ENCODE data around the gene IFFO2. TPM values are rescaled to one million over a fixed set of nuclear protein-coding genes. Genes with fewer than 3 reads are reported as not detected.

IFFO2 gene
- total RNA-seq, 1 experiment from 2014 or later, result 18.7 TPM

GRCh38 chr1:18917071-18917799 is 39.2 kb downstream of the IFFO2 start:
- Histone ChIP-seq H3K4me3 (ENCODE audit: low read depth, low read length) (no peak overlapping the region), H3K4me1 (peaks cover 1% of the 10 kb centered on the region; the same call in 1 of the 2 replicates), H3K36me3 (ENCODE audit: control insufficient read depth, insufficient read depth, low read length) (no peaks in the 10 kb centered on the region), H3K27me3 (replicated peaks; ENCODE audit: control insufficient read depth, insufficient read depth, low read length) (no peaks in the 10 kb centered on the region), H3K9me3 (no peaks in the 10 kb centered on the region)
- TF ChIP-seq, protein P1, sequence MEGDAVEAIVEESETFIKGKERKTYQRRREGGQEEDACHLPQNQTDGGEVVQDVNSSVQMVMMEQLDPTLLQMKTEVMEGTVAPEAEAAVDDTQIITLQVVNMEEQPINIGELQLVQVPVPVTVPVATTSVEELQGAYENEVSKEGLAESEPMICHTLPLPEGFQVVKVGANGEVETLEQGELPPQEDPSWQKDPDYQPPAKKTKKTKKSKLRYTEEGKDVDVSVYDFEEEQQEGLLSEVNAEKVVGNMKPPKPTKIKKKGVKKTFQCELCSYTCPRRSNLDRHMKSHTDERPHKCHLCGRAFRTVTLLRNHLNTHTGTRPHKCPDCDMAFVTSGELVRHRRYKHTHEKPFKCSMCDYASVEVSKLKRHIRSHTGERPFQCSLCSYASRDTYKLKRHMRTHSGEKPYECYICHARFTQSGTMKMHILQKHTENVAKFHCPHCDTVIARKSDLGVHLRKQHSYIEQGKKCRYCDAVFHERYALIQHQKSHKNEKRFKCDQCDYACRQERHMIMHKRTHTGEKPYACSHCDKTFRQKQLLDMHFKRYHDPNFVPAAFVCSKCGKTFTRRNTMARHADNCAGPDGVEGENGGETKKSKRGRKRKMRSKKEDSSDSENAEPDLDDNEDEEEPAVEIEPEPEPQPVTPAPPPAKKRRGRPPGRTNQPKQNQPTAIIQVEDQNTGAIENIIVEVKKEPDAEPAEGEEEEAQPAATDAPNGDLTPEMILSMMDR (IDR thresholded peaks at IDR 0.05; ENCODE audit: insufficient read depth in 1 of 2, low read depth in 1 of 2, low read length in 1 of 2, severe bottlenecking in 1 of 2, unreplicated experiment in 1 of 2), result no peak
- Mint-ChIP-seq H3K27me3 (ENCODE audit: insufficient read depth, unreplicated experiment) (no peaks in the 10 kb centered on the region), H3K36me3 (ENCODE audit: insufficient read depth, unreplicated experiment) (peaks cover 27% of the 10 kb centered on the region), H3K27ac (ENCODE audit: unreplicated experiment) (no peak overlapping the region), H3K4me3 (ENCODE audit: unreplicated experiment) (no peak overlapping the region), H3K4me1 (ENCODE audit: low read depth, unreplicated experiment) (peaks cover 7% of the 10 kb centered on the region), H3K9me3 (ENCODE audit: unreplicated experiment) (no peaks in the 10 kb centered on the region)
- intact Hi-C loops (cut with micrococcal nuclease; ENCODE audit: unreplicated experiment), result no loop called here
- CTCF ChIA-PET, result no interaction called here
- no peak for DNase-seq
- POLR2A ChIA-PET, result no interaction called here
- BruUV-seq (replicated peaks), result no TSS peak

GRCh38 chr1:18915341-18915740 is 41.1 kb downstream of the IFFO2 start:
- Histone ChIP-seq H3K27me3 (replicated peaks; ENCODE audit: control insufficient read depth, insufficient read depth, low read length) (no peaks in the 10 kb centered on the region), H3K4me1 (no peaks in the 10 kb centered on the region), H3K36me3 (ENCODE audit: control insufficient read depth, insufficient read depth, low read length) (no peaks in the 10 kb centered on the region), H3K9me3 (no peaks in the 10 kb centered on the region), H3K4me3 (ENCODE audit: low read depth, low read length) (no peak overlapping the region)
- Mint-ChIP-seq H3K36me3 (ENCODE audit: insufficient read depth, unreplicated experiment) (peaks cover 27% of the 10 kb centered on the region), H3K4me1 (ENCODE audit: low read depth, unreplicated experiment) (peaks cover 7% of the 10 kb centered on the region), H3K27ac (ENCODE audit: unreplicated experiment) (no peak overlapping the region), H3K4me3 (ENCODE audit: unreplicated experiment) (no peak overlapping the region), H3K27me3 (ENCODE audit: insufficient read depth, unreplicated experiment) (no peaks in the 10 kb centered on the region), H3K9me3 (ENCODE audit: unreplicated experiment) (no peaks in the 10 kb centered on the region)
- DNase-seq, result no peak
- TF ChIP-seq, protein P1 (IDR thresholded peaks at IDR 0.05; ENCODE audit: insufficient read depth in 1 of 2, low read depth in 1 of 2, low read length in 1 of 2, severe bottlenecking in 1 of 2, unreplicated experiment in 1 of 2), result no peak
- POLR2A ChIA-PET, result no interaction called here
- intact Hi-C loops (cut with micrococcal nuclease; ENCODE audit: unreplicated experiment), result no loop called here
- no TSS peak for BruUV-seq (replicated peaks)
- CTCF ChIA-PET, result interaction anchor here (0.9 kb wide), 1 partner anchor 97 kb away, joined by 3 read pairs; no protein-coding TSS in a partner anchor

DNA sequence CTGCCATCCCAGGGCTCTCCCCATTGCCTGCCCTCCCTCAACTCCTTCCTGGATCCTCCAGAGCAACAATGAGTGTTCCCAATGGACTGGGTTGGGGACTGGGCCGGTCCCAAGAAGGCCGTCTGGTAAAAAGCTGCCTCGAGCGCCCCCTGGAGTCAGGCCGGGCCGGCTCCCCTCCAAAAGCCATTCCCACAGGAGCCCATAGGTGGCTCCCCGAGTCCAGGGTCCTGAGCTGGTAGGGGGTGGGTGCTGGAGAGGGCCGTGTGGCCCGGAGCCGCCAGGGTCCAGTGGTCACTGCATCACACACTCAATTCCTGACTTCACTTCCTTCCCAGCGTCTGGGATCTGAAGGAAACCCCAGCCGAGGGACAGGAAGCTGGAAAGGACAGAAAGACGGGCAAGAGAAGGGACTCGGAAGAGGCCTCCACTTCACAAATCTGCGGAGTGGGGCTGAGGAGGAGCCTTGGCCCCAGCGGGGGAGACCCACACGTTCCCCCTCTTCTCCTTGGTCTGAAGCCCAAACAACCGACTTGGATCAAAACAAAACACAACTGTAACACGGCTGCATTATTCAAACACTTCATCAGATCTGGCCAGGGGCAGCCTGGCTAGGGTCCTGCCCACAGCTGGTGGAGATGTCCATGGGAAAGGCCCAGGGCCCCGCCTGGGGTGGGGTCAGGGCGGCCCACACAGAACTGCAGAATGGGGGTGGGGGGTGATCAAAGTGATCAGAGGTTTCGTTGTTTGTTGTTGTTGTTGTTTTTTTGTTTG is 43.2 kb downstream of the IFFO2 start:
- intact Hi-C loops (cut with micrococcal nuclease; ENCODE audit: unreplicated experiment), result loop anchor here (5.0 kb wide), 1 partner anchor 99 kb away; no protein-coding TSS in a partner anchor
- BruUV-seq (replicated peaks), result no TSS peak

More for the DNA sequence above, 43.2 kb downstream of the IFFO2 start:
- Mint-ChIP-seq H3K27ac (ENCODE audit: unreplicated experiment) (no peak overlapping the region), H3K4me3 (ENCODE audit: unreplicated experiment) (no peak overlapping the region), H3K36me3 (ENCODE audit: insufficient read depth, unreplicated experiment) (peaks cover 27% of the 10 kb centered on the region), H3K4me1 (ENCODE audit: low read depth, unreplicated experiment) (peaks cover 7% of the 10 kb centered on the region), H3K27me3 (ENCODE audit: insufficient read depth, unreplicated experiment) (no peaks in the 10 kb centered on the region), H3K9me3 (ENCODE audit: unreplicated experiment) (no peaks in the 10 kb centered on the region)
- TF ChIP-seq, protein P1 (IDR thresholded peaks at IDR 0.05; ENCODE audit: insufficient read depth in 1 of 2, low read depth in 1 of 2, low read length in 1 of 2, severe bottlenecking in 1 of 2, unreplicated experiment in 1 of 2), result peak; percentile 75 to 89
- H3K27me3 ChIP-seq (replicated peaks; ENCODE audit: control insufficient read depth, insufficient read depth, low read length), result no peaks in the 10 kb centered on the region
- DNase-seq, result peak; percentile 66 to 79
- no peaks in the 10 kb centered on the region for H3K9me3 ChIP-seq
- H3K4me1 ChIP-seq, result no peaks in the 10 kb centered on the region
- ChIA-PET POLR2A (interaction anchor here (0.6 kb wide), 1 partner anchor 139 kb away, joined by 3 read pairs; no protein-coding TSS in a partner anchor), CTCF (interaction anchor here (0.6 to 2.0 kb wide), 15 partner anchors 9 to 183 kb away, joined by 3 to 8 read pairs (median 3); partner anchors contain the start of gene ALDH4A1)
- no peak overlapping the region for H3K4me3 ChIP-seq (ENCODE audit: low read depth, low read length)
- no peaks in the 10 kb centered on the region for H3K36me3 ChIP-seq (ENCODE audit: control insufficient read depth, insufficient read depth, low read length)
